Measurements from ENCODE around the gene ADAMTS12.
"Not testable (repeated sequence)": the region's sequence is repeated elsewhere in the genome, so short reads cannot be mapped to it uniquely, and the experiment has no call there.

The ADAMTS12 gene

GRCh38 chr5:33933723-33934169 lies 42.0 kb upstream of the ADAMTS12 start:
- H3K9ac ChIP-seq (ENCODE audit: low read length): no peak overlapping the region
- H3K4me1 ChIP-seq (ENCODE audit: insufficient read depth, low read length): no peaks in the 10 kb centered on the region
- H3K27me3 ChIP-seq (ENCODE audit: control insufficient read depth in 1 of 2, insufficient read depth in 2 of 2, low read length in 2 of 2): peaks cover 26 to 34% of the 10 kb centered on the region in 2 donors
- H3K9me3 ChIP-seq (ENCODE audit: low read length): no peaks in the 10 kb centered on the region
- H3K27ac ChIP-seq (ENCODE audit: low read depth, low read length): no peak overlapping the region
- H3K36me3 ChIP-seq (ENCODE audit: insufficient read depth, low read length): no peaks in the 10 kb centered on the region
- H3K4me3 ChIP-seq (ENCODE audit: low read depth in 1 of 2, low read length in 2 of 2): no peak overlapping the region

- Histone ChIP-seq H3K27me3 (ENCODE audit: control insufficient read depth in 1 of 2, insufficient read depth in 2 of 2, low read length in 2 of 2) (peaks cover 0 to 9% of the 10 kb centered on the region in 2 donors), H3K36me3 (ENCODE audit: insufficient read depth, low read length) (no peaks in the 10 kb centered on the region), H3K9me3 (ENCODE audit: low read length) (no peaks in the 10 kb centered on the region), H3K9ac (ENCODE audit: low read length) (no peak overlapping the region), H3K4me1 (ENCODE audit: insufficient read depth, low read length) (no peaks in the 10 kb centered on the region), H3K27ac (ENCODE audit: low read depth, low read length) (no peak overlapping the region), H3K4me3 (ENCODE audit: low read depth in 1 of 2, low read length in 2 of 2) (no peak overlapping the region)
These were observed 39.3 kb upstream of the ADAMTS12 start for GRCh38 chr5:33931136-33931535.

- Histone ChIP-seq H3K36me3 (ENCODE audit: insufficient read depth, low read length) (no peaks in the 10 kb centered on the region), H3K4me3 (ENCODE audit: low read depth in 1 of 2, low read length in 2 of 2) (no peak overlapping the region), H3K9ac (ENCODE audit: low read length) (no peak overlapping the region), H3K27me3 (ENCODE audit: control insufficient read depth in 1 of 2, insufficient read depth in 2 of 2, low read length in 2 of 2) (peaks cover 0 to 1% of the 10 kb centered on the region in 2 donors), H3K4me1 (ENCODE audit: insufficient read depth, low read length) (no peaks in the 10 kb centered on the region), H3K9me3 (ENCODE audit: low read length) (no peaks in the 10 kb centered on the region), H3K27ac (ENCODE audit: low read depth, low read length) (no peak overlapping the region)
These were observed 38.3 kb upstream of the ADAMTS12 start for GRCh38 chr5:33929925-33930690.

- H3K27me3 ChIP-seq (ENCODE audit: control insufficient read depth in 1 of 2, insufficient read depth in 2 of 2, low read length in 2 of 2): no peaks in the 10 kb centered on the region
- no peaks in the 10 kb centered on the region for H3K4me1 ChIP-seq (ENCODE audit: insufficient read depth, low read length)
- H3K27ac ChIP-seq (ENCODE audit: low read depth, low read length): no peak overlapping the region
- H3K9ac ChIP-seq (ENCODE audit: low read length): no peak overlapping the region
- no peak overlapping the region for H3K4me3 ChIP-seq (ENCODE audit: low read depth in 1 of 2, low read length in 2 of 2)
- no peaks in the 10 kb centered on the region for H3K9me3 ChIP-seq (ENCODE audit: low read length)
- no peaks in the 10 kb centered on the region for H3K36me3 ChIP-seq (ENCODE audit: insufficient read depth, low read length)
These were observed 36.5 kb upstream of the ADAMTS12 start for GRCh38 chr5:33928283-33928682.

- Histone ChIP-seq H3K9ac (ENCODE audit: low read length) (no peak overlapping the region), H3K4me1 (ENCODE audit: insufficient read depth, low read length) (no peaks in the 10 kb centered on the region), H3K4me3 (ENCODE audit: low read depth in 1 of 2, low read length in 2 of 2) (no peak overlapping the region), H3K27ac (ENCODE audit: low read depth, low read length) (no peak overlapping the region), H3K36me3 (ENCODE audit: insufficient read depth, low read length) (no peaks in the 10 kb centered on the region), H3K27me3 (ENCODE audit: control insufficient read depth in 1 of 2, insufficient read depth in 2 of 2, low read length in 2 of 2) (no peaks in the 10 kb centered on the region), H3K9me3 (ENCODE audit: low read length) (no peaks in the 10 kb centered on the region)
These were observed 35.9 kb upstream of the ADAMTS12 start for GRCh38 chr5:33927685-33928084.

- no peaks in the 10 kb centered on the region for H3K27me3 ChIP-seq (ENCODE audit: control insufficient read depth in 1 of 2, insufficient read depth in 2 of 2, low read length in 2 of 2)
- no peak overlapping the region for H3K9ac ChIP-seq (ENCODE audit: low read length)
- no peaks in the 10 kb centered on the region for H3K4me1 ChIP-seq (ENCODE audit: insufficient read depth, low read length)
- H3K27ac ChIP-seq (ENCODE audit: low read depth, low read length): no peak overlapping the region
- H3K4me3 ChIP-seq (ENCODE audit: low read depth in 1 of 2, low read length in 2 of 2): no peak overlapping the region
- no peaks in the 10 kb centered on the region for H3K36me3 ChIP-seq (ENCODE audit: insufficient read depth, low read length)
- no peaks in the 10 kb centered on the region for H3K9me3 ChIP-seq (ENCODE audit: low read length)
These were observed 33.5 kb upstream of the ADAMTS12 start for GRCh38 chr5:33925278-33925677.

GRCh38 chr5:33921002-33921401 lies 29.2 kb upstream of the ADAMTS12 start:
- H3K36me3 ChIP-seq (ENCODE audit: insufficient read depth, low read length): no peaks in the 10 kb centered on the region
- no peak overlapping the region for H3K4me3 ChIP-seq (ENCODE audit: low read depth in 1 of 2, low read length in 2 of 2)
- H3K27me3 ChIP-seq (ENCODE audit: control insufficient read depth in 1 of 2, insufficient read depth in 2 of 2, low read length in 2 of 2): no peaks in the 10 kb centered on the region
- no peaks in the 10 kb centered on the region for H3K9me3 ChIP-seq (ENCODE audit: low read length)
- no peaks in the 10 kb centered on the region for H3K4me1 ChIP-seq (ENCODE audit: insufficient read depth, low read length)
- no peak overlapping the region for H3K27ac ChIP-seq (ENCODE audit: low read depth, low read length)
- no peak overlapping the region for H3K9ac ChIP-seq (ENCODE audit: low read length)

GRCh38 chr5:33914844-33915243 lies 23.1 kb upstream of the ADAMTS12 start:
- H3K4me1 ChIP-seq (ENCODE audit: insufficient read depth, low read length); H3K4me3 ChIP-seq (ENCODE audit: low read depth in 1 of 2, low read length in 2 of 2); H3K27me3 ChIP-seq (ENCODE audit: control insufficient read depth in 1 of 2, insufficient read depth in 2 of 2, low read length in 2 of 2); H3K27ac ChIP-seq (ENCODE audit: low read depth, low read length); H3K9me3 ChIP-seq (ENCODE audit: low read length); H3K36me3 ChIP-seq (ENCODE audit: insufficient read depth, low read length); H3K9ac ChIP-seq (ENCODE audit: low read length): not testable (repeated sequence)

GRCh38 chr5:33906248-33906647 lies 14.5 kb upstream of the ADAMTS12 start:
- not testable (repeated sequence) for H3K4me1 ChIP-seq (ENCODE audit: insufficient read depth, low read length)

GRCh38 chr5:33905381-33905780 lies 13.6 kb upstream of the ADAMTS12 start:
- Histone ChIP-seq H3K9me3 (ENCODE audit: low read length) (no peaks in the 10 kb centered on the region), H3K27me3 (ENCODE audit: control insufficient read depth in 1 of 2, insufficient read depth in 2 of 2, low read length in 2 of 2) (no peaks in the 10 kb centered on the region), H3K4me3 (ENCODE audit: low read depth in 1 of 2, low read length in 2 of 2) (no peak overlapping the region), H3K4me1 (ENCODE audit: insufficient read depth, low read length) (no peaks in the 10 kb centered on the region), H3K9ac (ENCODE audit: low read length) (no peak overlapping the region), H3K36me3 (ENCODE audit: insufficient read depth, low read length) (no peaks in the 10 kb centered on the region), H3K27ac (ENCODE audit: low read depth, low read length) (no peak overlapping the region)

More at GRCh38 chr5:33906248-33906647, 14.5 kb upstream of the ADAMTS12 start:
- not testable (repeated sequence) for H3K9ac ChIP-seq (ENCODE audit: low read length); H3K36me3 ChIP-seq (ENCODE audit: insufficient read depth, low read length); H3K4me3 ChIP-seq (ENCODE audit: low read depth in 1 of 2, low read length in 2 of 2); H3K27ac ChIP-seq (ENCODE audit: low read depth, low read length); H3K9me3 ChIP-seq (ENCODE audit: low read length); H3K27me3 ChIP-seq (ENCODE audit: control insufficient read depth in 1 of 2, insufficient read depth in 2 of 2, low read length in 2 of 2)

- no peaks in the 10 kb centered on the region for H3K4me1 ChIP-seq (ENCODE audit: insufficient read depth, low read length)
- H3K9me3 ChIP-seq (ENCODE audit: low read length): no peaks in the 10 kb centered on the region
- no peak overlapping the region for H3K27ac ChIP-seq (ENCODE audit: low read depth, low read length)
- no peak overlapping the region for H3K4me3 ChIP-seq (ENCODE audit: low read depth in 1 of 2, low read length in 2 of 2)
- H3K36me3 ChIP-seq (ENCODE audit: insufficient read depth, low read length): no peaks in the 10 kb centered on the region
- H3K9ac ChIP-seq (ENCODE audit: low read length): no peak overlapping the region
- no peaks in the 10 kb centered on the region for H3K27me3 ChIP-seq (ENCODE audit: control insufficient read depth in 1 of 2, insufficient read depth in 2 of 2, low read length in 2 of 2)
These were observed 11.3 kb upstream of the ADAMTS12 start for GRCh38 chr5:33903118-33903517.

- no peaks in the 10 kb centered on the region for H3K4me1 ChIP-seq (ENCODE audit: insufficient read depth, low read length)
- H3K27ac ChIP-seq (ENCODE audit: low read depth, low read length): no peak overlapping the region
- no peaks in the 10 kb centered on the region for H3K36me3 ChIP-seq (ENCODE audit: insufficient read depth, low read length)
- no peak overlapping the region for H3K4me3 ChIP-seq (ENCODE audit: low read depth in 1 of 2, low read length in 2 of 2)
- H3K27me3 ChIP-seq (ENCODE audit: control insufficient read depth in 1 of 2, insufficient read depth in 2 of 2, low read length in 2 of 2): no peaks in the 10 kb centered on the region
- H3K9ac ChIP-seq (ENCODE audit: low read length): no peak overlapping the region
- H3K9me3 ChIP-seq (ENCODE audit: low read length): no peaks in the 10 kb centered on the region
These were observed 9.4 kb upstream of the ADAMTS12 start for GRCh38 chr5:33901156-33901555.

Data from muscle layer of colon (tissue), 2 donors.